Measurements from ENCODE around the gene BCAS3. TPM values are rescaled to one million over a fixed set of nuclear protein-coding genes. Genes with fewer than 3 reads are reported as not detected.

Gene BCAS3
- total RNA-seq, 2 experiments from 2014 or later, result 5.1 to 6.9 TPM

DNA sequence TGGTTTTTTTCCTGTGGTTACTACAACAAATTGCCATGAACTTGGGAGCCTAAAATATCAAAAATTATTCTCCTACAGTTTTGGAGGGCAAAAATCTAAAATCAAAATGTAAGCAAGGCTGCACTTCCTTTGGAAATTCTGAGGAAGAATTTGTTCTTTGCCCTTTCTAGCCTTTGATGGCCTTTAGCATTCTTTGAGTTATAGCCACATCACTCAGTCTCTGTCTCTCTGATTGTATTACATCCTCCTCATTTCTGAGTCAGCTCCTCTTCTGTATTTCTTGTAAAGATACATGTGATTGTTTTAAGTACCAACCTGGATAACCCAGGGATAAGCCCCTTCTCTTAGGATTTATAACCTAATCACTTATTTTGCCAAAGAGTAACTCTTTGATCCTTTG is 282.0 kb downstream of the BCAS3 start:
- intact Hi-C loops (cut with micrococcal nuclease), result no loop called here
- Mint-ChIP-seq H3K9me3 (peaks cover 12% of the 10 kb centered on the region), H3K36me3 (ENCODE audit: low read depth) (peaks cover 19% of the 10 kb centered on the region), H3K27me3 (no peaks in the 10 kb centered on the region), H3K4me1 (ENCODE audit: low read depth) (no peaks in the 10 kb centered on the region), H3K27ac (no peak overlapping the region), H3K4me3 (no peak overlapping the region)
- DNase-seq, result no peak
- ChIA-PET POLR2A (no interaction called here), CTCF (no interaction called here)
- ATAC-seq, result no peak
- TF ChIP-seq, protein P1, sequence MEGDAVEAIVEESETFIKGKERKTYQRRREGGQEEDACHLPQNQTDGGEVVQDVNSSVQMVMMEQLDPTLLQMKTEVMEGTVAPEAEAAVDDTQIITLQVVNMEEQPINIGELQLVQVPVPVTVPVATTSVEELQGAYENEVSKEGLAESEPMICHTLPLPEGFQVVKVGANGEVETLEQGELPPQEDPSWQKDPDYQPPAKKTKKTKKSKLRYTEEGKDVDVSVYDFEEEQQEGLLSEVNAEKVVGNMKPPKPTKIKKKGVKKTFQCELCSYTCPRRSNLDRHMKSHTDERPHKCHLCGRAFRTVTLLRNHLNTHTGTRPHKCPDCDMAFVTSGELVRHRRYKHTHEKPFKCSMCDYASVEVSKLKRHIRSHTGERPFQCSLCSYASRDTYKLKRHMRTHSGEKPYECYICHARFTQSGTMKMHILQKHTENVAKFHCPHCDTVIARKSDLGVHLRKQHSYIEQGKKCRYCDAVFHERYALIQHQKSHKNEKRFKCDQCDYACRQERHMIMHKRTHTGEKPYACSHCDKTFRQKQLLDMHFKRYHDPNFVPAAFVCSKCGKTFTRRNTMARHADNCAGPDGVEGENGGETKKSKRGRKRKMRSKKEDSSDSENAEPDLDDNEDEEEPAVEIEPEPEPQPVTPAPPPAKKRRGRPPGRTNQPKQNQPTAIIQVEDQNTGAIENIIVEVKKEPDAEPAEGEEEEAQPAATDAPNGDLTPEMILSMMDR (IDR thresholded peaks at IDR 0.05), result no peak

DNA sequence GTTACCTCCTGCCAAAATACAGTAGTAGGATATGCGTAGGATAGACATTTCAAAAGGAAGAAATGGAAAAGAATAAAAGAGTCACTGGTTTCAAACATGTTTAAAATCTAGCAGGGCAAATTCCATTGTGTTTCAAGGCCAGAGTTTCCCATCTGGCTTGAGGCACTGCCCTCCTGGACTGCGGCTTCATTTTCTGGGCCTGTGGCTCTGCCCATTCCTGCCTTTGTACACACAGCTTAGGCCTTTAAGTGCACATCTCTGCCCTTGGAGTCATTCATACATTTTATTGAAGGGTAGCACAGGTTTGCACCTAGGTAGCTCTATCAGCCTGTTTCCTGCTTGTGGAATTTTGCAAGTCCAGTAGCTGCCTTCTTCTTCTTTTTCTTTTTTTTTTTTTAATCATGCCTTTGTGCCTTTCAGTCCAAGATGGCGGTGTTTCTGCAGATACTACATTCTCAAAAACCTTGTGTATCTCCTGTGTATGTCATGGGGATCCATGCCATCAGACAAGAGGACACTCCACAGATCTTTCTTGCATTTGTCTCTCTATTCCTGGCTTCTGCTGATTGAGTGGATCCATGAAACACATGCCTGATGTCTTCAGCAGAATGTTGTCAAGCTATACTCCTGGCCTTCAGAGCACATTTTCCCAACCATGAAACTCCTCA is 282.9 kb downstream of the BCAS3 start:
- TF ChIP-seq, protein P1 (IDR thresholded peaks at IDR 0.05), result no peak
- intact Hi-C loops (cut with micrococcal nuclease), result no loop called here
- Mint-ChIP-seq H3K4me1 (ENCODE audit: low read depth) (no peaks in the 10 kb centered on the region), H3K9me3 (peaks cover 12% of the 10 kb centered on the region), H3K4me3 (no peak overlapping the region), H3K27me3 (no peaks in the 10 kb centered on the region), H3K36me3 (ENCODE audit: low read depth) (peaks cover 22% of the 10 kb centered on the region), H3K27ac (no peak overlapping the region)
- no peak for ATAC-seq
- no peak for DNase-seq
- ChIA-PET POLR2A (no interaction called here), CTCF (interaction anchor here (1.6 kb wide), 1 partner anchor 11 kb away, joined by 7 read pairs; no protein-coding TSS in a partner anchor)

DNA sequence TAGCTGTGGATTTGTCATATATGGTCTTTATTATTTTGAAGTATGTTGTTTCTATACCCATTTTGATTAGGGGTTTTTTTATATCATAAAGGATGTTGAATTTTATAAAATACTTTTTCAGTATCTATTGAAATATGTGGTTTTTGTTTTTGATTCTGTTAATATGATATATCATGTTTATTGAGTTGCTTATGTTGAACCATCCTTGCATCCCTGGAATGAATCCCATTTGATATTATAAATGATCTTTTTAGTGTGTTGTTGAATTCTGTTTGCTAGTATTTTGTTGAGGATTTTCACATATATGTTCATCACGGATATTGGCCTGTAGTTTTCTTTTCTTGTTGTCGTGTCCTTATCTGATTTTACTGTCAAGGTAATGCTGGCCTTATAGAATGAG is 286.5 kb downstream of the BCAS3 start:
- CTCF ChIA-PET, result interaction anchor here (1.1 kb wide), 1 partner anchor 421 kb away, joined by 3 read pairs; no protein-coding TSS in a partner anchor
- TF ChIP-seq, protein P1 (IDR thresholded peaks at IDR 0.05), result no peak
- Mint-ChIP-seq H3K27me3 (no peaks in the 10 kb centered on the region), H3K27ac (no peak overlapping the region), H3K9me3 (peaks cover 22% of the 10 kb centered on the region), H3K4me3 (no peak overlapping the region), H3K36me3 (ENCODE audit: low read depth) (peaks cover 23% of the 10 kb centered on the region), H3K4me1 (ENCODE audit: low read depth) (no peaks in the 10 kb centered on the region)
- DNase-seq (no peak), ATAC-seq (no peak)
- intact Hi-C loops (cut with micrococcal nuclease), result no loop called here
- POLR2A ChIA-PET, result no interaction called here

DNA sequence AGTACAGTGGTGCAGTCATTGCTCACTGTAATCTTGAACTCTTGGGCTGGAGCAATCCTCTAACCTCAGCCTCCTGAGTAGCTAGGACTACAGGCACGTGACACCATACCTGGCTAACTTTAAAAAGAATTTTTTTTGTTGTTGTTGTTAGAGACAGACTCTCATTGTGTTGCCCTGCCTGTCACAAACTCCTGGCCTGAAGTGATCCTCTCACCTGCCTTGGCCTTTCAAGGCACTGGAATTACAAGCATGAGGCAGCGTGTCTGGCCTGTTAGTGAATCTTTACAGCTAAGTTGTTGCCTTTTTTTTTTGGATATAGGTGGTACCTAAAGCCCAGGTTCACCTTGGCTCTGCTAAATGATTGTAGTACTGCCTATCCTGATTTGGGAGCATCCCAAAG is 290.6 kb downstream of the BCAS3 start:
- no peak for DNase-seq
- Mint-ChIP-seq H3K27ac (no peak overlapping the region), H3K36me3 (ENCODE audit: low read depth) (peaks cover 15% of the 10 kb centered on the region), H3K9me3 (peaks cover 12% of the 10 kb centered on the region), H3K4me1 (ENCODE audit: low read depth) (no peaks in the 10 kb centered on the region), H3K27me3 (no peaks in the 10 kb centered on the region), H3K4me3 (no peak overlapping the region)
- intact Hi-C loops (cut with micrococcal nuclease), result no loop called here
- TF ChIP-seq, protein P1 (IDR thresholded peaks at IDR 0.05), result no peak
- ATAC-seq, result no peak
- CTCF ChIA-PET, result interaction anchor here (0.6 kb wide), 1 partner anchor 27 kb away, joined by 3 read pairs; no protein-coding TSS in a partner anchor
- POLR2A ChIA-PET, result no interaction called here

DNA sequence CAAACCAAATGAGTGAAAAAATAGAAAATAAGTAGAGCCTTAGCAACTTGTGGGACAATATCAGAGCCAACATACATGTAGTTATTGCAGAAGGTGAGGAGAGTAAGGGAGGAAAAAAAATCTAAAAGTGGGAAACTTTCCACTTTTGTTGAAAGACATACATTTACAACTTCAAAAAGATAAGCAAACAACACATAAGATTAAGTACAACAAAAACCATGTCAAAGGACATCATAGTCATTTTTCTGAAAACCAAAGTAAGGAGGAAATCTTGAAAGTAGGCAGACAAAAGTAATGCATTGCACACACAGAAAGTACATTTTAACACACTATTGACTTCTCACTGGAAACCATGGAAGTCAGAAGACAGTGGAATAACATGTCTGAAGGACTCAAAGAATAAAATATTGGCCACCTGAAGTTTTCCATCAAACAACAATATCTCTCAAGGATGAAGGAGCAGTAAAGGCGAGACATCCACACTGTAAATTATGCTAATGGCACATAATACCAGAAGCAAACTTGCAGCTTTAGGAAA is 291.9 kb downstream of the BCAS3 start:
- no peak overlapping the region for H3K4me3 Mint-ChIP-seq
- POLR2A ChIA-PET, result no interaction called here
- H3K27me3 Mint-ChIP-seq, result no peaks in the 10 kb centered on the region
- peaks cover 10% of the 10 kb centered on the region for H3K9me3 Mint-ChIP-seq
- CTCF ChIA-PET, result no interaction called here
- H3K4me1 Mint-ChIP-seq (ENCODE audit: low read depth), result no peaks in the 10 kb centered on the region
- intact Hi-C loops (cut with micrococcal nuclease), result no loop called here
- peaks cover 12% of the 10 kb centered on the region for H3K36me3 Mint-ChIP-seq (ENCODE audit: low read depth)
- no peak for ATAC-seq
- DNase-seq, result no peak
- no peak overlapping the region for H3K27ac Mint-ChIP-seq
- TF ChIP-seq, protein P1 (IDR thresholded peaks at IDR 0.05), result no peak

Measured in activated CD8-positive, alpha-beta T cell treated with anti-CD3 and anti-CD28 coated beads for 36 hours (primary cell).